ENCODE data around the gene SORCS2.
"Not testable (repeated sequence)": the region's sequence is repeated elsewhere in the genome, so short reads cannot be mapped to it uniquely, and the experiment has no call there.

Gene SORCS2

DNA sequence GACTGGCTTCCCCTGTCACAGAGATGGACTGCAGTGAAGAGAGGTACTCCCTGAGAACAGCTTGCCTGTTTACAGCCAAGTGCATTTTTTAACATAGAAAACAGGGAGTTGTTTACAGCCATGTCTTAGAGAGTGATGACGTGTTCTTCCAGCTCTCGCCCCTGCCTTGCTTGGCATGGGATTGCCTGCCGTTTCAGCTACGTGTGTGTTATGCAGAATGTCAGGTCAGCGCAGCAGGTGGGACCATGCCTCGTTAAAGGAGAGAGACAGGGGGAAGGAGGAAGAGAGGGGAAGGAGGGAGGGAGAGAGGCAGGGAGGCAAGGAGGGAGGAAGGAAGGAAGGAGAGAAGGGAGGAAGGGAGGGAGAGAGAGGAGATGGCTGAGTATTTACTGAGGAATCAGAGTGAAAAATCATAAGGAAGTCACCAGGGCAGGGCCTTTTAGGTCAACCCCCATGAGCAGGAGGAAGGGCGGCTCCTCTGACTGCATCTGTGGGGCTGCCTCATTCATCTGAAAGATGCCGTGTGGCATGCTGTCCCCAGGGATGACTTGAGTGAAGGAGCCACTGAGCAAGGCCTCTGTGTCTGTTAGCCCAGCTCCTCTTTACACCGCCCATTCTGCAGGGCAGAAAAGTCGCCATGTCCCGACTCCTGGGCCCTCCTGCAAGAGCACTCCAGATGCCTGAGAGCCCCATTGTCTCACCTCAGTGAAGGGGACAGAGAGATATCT is 382.1 kb downstream of the SORCS2 start:
- no peak for DNase-seq

DNA sequence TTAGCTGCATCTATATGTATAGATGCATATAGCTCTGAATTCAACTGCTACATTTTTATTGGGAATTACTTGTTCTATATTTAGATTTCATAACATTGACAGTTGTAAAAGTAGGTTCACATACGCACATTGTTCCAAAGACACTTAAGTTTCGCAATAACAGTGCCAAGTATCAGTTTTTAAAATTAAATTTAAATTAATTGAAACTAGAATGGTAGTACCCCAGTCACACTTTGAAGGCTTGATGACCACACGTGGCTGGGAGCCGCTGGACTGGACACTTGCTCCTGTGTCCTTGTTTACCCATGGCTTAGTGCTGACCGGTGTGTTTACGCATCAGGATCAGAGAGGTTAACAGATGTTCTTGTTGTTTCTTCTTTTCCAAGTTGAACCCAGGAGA is 383.1 kb downstream of the SORCS2 start:
- no peak for DNase-seq

DNA sequence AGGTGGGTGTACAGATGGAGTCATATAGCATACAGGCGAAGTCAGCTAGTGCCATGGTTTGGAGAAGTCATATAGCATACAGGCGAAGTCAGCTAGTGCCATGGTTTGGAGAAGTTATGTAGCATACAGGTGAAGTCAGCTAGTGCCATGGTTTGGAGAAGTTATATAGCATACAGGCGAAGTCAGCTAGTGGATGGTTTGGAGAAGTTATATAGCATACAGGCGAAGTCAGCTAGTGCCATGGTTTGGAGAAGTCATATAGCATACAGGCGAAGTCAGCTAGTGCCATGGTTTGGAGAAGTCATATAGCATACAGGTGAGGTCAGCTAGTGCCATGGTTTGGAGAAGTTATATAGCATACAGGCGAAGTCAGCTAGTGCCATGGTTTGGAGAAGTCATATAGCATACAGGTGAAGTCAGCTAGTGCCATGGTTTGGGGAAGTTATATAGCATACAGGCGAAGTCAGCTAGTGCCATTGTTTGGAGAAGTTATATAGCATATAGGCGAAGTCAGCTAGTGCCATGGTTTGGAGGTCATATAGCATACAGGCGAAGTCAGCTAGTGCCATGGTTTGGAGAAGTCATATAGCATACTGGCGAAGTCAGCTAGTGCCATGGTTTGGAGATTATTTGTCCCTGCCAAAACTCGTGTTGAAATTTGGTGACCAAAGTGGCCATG is 385.2 kb downstream of the SORCS2 start:
- not testable (repeated sequence) for DNase-seq

DNA sequence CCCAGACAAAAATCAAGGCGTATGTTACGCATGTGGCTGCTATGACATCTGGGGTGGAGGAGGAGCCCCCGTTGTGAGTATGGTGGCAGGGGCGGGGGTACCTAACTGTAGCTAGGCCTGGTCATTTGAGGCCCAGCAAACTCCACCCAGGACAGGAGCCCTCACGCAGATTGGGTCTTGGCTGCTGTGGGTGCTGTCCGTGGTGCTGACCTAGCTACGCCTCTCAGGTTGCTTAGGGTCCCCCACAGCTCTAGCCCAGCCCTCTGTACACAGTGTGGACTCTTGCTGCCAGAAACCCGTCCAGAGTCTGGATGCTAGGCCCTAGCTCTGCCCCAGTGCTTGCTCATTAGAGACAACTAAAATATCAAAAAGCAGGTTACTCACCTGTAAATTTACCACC is 389.1 kb downstream of the SORCS2 start:
- DNase-seq: no peak

GRCh38 chr4:7582313-7583097 is 390.2 kb downstream of the SORCS2 start:
- DNase-seq: no peak

DNA sequence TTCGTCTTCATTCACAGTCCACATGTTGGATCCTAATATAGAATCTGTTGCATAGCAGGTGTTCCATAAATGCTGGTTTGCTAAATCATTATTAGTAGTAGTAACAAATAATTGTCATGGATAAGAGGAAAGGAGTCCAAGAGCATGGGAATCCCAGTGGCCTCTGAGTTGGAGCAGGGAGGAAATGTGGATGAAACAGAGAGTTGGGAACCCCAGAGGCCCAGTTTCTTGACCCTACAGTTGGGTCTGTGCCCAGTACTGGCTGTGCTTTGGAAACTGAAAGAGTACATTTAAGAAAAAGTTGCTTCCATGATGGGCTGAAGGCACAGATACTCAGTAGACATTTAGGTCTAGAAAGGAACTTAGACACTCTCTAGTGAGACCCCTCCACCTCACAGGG is 391.8 kb downstream of the SORCS2 start:
- DNase-seq: no peak

DNA sequence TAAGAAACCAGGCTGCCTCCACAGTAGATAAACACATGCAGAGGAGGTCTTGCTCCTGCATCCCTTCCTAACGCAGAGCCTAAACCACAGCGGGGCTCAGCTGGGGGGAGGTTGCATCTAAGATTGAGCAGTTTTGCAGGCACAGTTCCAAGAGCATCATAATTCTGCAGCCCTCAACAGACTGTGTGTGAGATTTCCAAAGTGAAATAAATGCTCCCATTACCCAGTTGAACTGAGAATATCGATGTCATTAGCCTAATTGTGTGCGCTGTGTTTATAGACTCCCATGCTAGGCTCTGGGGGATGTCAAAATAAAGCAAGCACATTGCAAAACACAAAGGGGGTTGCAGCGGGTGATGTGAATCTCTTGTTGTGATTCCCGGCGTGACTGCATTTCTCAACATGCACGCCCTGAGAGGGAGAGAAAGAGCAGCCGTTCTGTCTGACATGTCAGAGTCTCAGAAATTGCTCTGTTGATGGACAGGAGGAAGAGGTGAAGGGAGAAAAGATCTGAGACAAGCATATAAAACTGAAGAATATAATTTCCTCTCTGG is 392.3 kb downstream of the SORCS2 start:
- no peak for DNase-seq

DNA sequence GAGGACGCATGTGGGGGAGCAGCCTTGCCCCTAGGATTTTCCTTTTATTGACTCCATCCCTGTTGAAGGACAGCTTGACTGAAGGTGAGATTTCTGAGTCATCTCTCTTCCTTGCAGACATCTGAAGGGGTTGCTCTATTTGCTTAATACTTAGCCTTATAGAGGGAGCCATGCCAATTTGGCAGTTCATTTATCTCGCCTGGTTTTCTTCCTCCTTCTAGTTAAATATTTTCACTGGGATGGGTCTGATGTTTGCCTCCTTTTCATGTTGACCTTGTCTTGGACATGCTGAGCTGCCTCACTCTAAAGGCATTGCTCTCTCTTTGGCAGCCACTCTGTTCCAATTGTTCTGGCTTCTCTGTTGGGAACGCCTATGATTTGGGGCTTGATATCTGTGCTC is 393.4 kb downstream of the SORCS2 start:
- no peak for DNase-seq

- DNase-seq: no peak
These were observed 395.4 kb downstream of the SORCS2 start for GRCh38 chr4:7587433-7588405.

DNA sequence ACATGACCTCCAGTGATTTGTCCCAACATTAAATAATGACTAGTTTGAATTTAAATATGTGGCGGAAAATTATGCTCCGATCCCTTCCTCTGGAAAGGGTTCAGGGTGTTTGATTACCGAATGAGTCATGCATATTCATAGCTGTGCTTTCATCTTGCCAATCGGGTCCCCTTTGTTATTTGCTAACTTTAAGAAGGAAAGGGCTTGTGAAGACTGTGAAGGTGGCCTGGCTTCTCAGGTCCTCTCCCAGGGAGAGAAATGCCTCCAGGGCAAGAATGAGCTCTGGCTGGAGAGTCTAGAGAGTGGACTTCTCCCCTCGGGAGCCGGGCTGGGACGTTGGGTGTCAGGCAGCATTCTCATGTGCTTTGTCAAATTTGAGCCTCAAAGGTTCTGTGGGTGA is 397.9 kb downstream of the SORCS2 start:
- no peak for DNase-seq

DNA sequence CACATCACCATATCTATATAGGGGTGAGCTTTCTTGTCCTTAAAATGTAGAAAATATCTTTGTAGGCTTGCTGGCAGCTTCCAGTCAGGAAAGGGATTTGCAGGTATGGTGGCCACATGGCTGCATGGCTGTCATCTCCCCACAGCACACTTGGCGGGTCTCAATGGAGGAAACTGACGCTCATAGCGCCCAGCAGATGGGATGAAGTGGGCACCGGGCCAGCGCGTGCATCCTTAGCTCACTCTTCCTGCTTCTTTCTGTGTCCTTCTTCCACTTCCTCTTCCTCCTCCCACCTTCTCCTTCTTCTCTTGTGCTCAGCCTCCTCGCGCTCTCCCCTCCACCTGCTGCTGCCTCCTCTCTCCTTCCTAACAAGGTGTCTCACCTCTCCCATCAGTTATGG is 398.6 kb downstream of the SORCS2 start:
- no peak for DNase-seq

- DNase-seq: no peak
These were observed 399.2 kb downstream of the SORCS2 start for GRCh38 chr4:7591409-7592053.

DNA sequence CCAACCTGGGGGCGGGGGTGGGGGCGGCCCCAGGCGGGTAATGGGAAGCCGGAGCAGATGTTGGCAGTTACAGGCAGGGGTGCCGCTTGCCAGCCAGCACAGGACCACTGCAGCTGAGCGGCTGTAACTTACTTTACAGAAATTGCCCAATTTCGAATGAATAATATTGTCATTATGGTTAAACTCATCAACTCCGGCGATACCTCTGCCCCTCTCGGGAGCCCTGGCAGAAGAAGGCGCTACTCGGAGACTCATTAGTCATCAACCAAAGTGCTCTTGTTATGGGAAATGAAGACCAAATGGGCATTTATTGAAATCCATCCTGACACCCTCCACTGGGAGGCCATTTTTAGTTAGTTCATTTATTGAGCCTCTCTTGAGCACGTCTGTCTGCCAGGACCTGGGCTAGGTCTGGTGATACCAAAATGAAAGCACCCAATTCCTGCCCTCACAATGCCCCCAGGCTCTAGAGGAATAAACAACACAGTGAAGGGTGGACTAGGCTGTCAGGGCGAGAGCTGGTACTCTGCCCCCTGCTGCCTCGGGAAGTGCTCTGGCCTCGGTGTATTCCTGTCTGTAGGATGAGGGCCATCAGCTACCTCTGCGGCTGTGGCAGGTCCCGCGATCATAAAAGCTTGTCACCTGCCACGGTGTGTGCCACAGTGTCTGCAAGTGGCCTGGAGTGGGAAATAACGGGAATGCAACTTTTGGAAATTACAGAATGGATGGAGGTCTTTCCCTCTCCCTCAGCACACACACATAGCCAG is 401.5 kb downstream of the SORCS2 start:
- DNase-seq: no peak

GRCh38 chr4:7595934-7596461 is 403.7 kb downstream of the SORCS2 start:
- no peak for DNase-seq

GRCh38 chr4:7596918-7597606 is 404.7 kb downstream of the SORCS2 start:
- no peak for DNase-seq

DNA sequence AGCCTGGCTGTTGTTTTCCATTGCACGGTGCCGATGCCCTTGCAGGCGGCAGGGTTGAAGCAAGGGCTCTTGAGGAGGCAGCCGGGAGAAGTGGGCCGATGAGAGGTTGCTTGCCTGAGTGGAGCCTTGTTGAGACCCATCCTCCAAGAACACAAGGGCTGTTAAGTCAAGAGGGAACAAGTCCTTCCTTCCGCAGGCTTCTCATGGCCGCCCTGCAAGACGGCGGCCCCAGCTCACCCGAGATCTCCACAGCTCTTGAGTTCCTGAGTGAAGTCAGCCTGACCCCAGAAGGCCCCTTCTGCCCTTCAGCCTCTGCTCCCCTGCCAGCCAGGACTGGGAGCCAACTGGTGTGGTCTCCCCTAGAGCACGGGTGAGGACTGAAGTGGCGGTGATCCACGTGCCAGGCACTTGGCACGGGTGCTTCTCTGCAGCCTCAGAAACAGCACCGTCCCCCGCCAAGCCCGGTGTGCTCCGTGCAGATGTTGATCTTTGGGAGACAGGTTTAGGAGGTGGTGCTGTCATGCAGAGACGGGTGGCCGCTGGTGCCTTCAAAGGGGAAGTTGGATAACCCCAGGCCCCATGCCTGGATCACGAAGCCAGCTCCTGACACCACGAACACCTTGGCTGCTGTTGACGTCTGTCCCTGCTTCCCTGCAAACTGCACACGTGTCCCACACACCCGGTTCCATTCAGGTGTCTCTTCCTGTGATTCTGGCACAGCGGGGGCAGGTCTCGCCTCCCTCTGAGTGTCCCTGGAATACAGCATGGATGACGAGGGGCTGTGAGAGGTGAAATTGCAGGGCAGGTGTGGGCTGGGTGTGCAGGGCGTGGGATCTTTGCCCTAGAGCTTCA is 406.8 kb downstream of the SORCS2 start:
- DNase-seq: no peak

GRCh38 chr4:7600247-7600646 is 407.9 kb downstream of the SORCS2 start:
- no peak for DNase-seq

GRCh38 chr4:7602166-7602565 is 409.8 kb downstream of the SORCS2 start:
- not testable (repeated sequence) for DNase-seq
